ENCODE measurements around the gene RAVER2. TPM values are rescaled to one million over a fixed set of nuclear protein-coding genes. Genes with fewer than 3 reads are reported as not detected.

RAVER2 gene
- total RNA-seq, 1 donor from 2014 or later = 18.6 TPM

- Mint-ChIP-seq H3K27ac (no peak overlapping the region), H3K9me3 (no peaks in the 10 kb centered on the region), H3K27me3 (ENCODE audit: low read depth) (no peaks in the 10 kb centered on the region), H3K4me3 (no peak overlapping the region), H3K4me1 (no peaks in the 10 kb centered on the region), H3K36me3 (peaks cover 11% of the 10 kb centered on the region)
- TF ChIP-seq CTCF (IDR thresholded peaks at IDR 0.05; ENCODE audit: unreplicated experiment) = no peak
- no peak for DNase-seq (ENCODE audit: low spot score in 2 of 2, unreplicated experiment in 2 of 2)
Observed at GRCh38 chr1:64849942-64850341, 105.1 kb downstream of the RAVER2 start.

DNA sequence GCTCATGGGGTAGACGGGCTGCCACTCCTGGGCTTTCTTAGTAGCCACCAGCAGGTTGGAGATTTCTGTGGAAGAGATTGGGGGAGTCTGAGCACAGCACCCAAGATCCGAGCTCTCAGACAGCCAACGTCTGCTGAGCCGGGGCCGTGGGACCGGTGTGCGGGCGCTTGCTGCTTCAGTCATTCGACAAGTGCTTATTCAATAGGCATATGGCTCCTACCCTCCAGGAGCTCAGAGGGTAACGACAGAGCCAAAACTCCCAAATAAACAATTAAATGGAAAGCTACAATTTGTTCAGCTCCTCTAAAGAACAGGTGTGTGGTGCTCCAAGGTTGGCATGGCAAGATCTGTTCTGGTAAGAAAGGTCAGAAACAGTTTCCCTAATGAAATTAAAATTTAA, 106.0 kb downstream of the RAVER2 start:
- Mint-ChIP-seq H3K4me1 (no peaks in the 10 kb centered on the region), H3K27ac (no peak overlapping the region), H3K4me3 (no peak overlapping the region), H3K9me3 (no peaks in the 10 kb centered on the region), H3K36me3 (peaks cover 17% of the 10 kb centered on the region), H3K27me3 (ENCODE audit: low read depth) (no peaks in the 10 kb centered on the region)
- DNase-seq (ENCODE audit: low spot score in 2 of 2, unreplicated experiment in 2 of 2) = no peak
- no peak for TF ChIP-seq CTCF (IDR thresholded peaks at IDR 0.05; ENCODE audit: unreplicated experiment)

DNA sequence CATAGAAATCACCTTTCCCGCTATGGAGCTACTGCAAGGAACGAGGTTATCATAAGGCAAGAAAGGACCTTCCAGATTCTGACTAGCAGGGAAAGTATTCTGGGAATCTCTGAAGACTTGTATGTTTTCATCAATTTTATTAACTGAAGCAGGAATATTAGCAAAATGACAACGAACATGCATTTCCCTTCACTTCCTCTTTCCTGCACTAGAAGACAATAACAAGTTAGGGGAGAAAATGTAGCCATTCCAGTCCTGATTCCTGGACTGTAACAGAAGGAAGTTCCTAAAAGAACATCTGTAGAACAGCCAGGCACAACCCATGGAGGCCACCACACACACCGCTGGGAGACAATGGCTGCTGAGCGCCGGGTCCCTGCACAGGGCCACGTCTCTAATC, 106.8 kb downstream of the RAVER2 start:
- peaks cover 22% of the 10 kb centered on the region for H3K36me3 Mint-ChIP-seq
- H3K9me3 Mint-ChIP-seq = no peaks in the 10 kb centered on the region
- no peak for TF ChIP-seq CTCF (IDR thresholded peaks at IDR 0.05; ENCODE audit: unreplicated experiment)
- DNase-seq (ENCODE audit: low spot score in 2 of 2, unreplicated experiment in 2 of 2) = no peak
- no peaks in the 10 kb centered on the region for H3K4me1 Mint-ChIP-seq
- H3K27ac Mint-ChIP-seq = no peak overlapping the region
- H3K27me3 Mint-ChIP-seq (ENCODE audit: low read depth) = no peaks in the 10 kb centered on the region
- H3K4me3 Mint-ChIP-seq = no peak overlapping the region

GRCh38 chr1:64854674-64855073, 109.8 kb downstream of the RAVER2 start:
- no peak for TF ChIP-seq CTCF (IDR thresholded peaks at IDR 0.05; ENCODE audit: unreplicated experiment)
- Mint-ChIP-seq H3K4me1 (no peaks in the 10 kb centered on the region), H3K27me3 (ENCODE audit: low read depth) (no peaks in the 10 kb centered on the region), H3K4me3 (no peak overlapping the region), H3K36me3 (peaks cover 47% of the 10 kb centered on the region), H3K9me3 (no peaks in the 10 kb centered on the region), H3K27ac (no peak overlapping the region)
- DNase-seq (ENCODE audit: low spot score in 2 of 2, unreplicated experiment in 2 of 2) = no peak

GRCh38 chr1:64855557-64855956, 110.7 kb downstream of the RAVER2 start:
- Mint-ChIP-seq H3K36me3 (peaks cover 46% of the 10 kb centered on the region), H3K4me3 (no peak overlapping the region), H3K27me3 (ENCODE audit: low read depth) (no peaks in the 10 kb centered on the region), H3K27ac (no peak overlapping the region), H3K4me1 (no peaks in the 10 kb centered on the region), H3K9me3 (no peaks in the 10 kb centered on the region)
- no peak for DNase-seq (ENCODE audit: low spot score in 2 of 2, unreplicated experiment in 2 of 2)
- no peak for TF ChIP-seq CTCF (IDR thresholded peaks at IDR 0.05; ENCODE audit: unreplicated experiment)

DNA sequence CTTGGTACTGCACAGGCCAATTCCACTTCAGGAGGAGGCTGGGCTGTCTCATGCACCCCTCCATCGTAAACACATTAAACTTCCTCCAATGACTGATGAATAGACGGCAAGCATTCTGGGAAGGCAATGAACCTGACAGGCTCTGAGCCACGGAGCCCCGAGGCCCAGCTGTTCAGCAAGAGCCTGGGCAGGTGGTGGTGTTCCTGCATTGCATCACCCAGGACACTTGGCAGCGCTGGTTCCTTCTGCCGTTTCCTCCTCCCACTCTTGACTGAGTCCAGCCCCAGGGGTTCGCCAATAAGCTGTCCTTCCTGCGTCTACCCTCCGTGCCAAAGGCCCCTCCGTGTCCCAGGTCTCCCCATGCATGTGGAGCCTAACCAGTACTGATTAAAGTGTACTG, 111.7 kb downstream of the RAVER2 start:
- H3K4me1 Mint-ChIP-seq = no peaks in the 10 kb centered on the region
- H3K4me3 Mint-ChIP-seq = no peak overlapping the region
- no peaks in the 10 kb centered on the region for H3K27me3 Mint-ChIP-seq (ENCODE audit: low read depth)
- TF ChIP-seq CTCF (IDR thresholded peaks at IDR 0.05; ENCODE audit: unreplicated experiment) = no peak
- no peak overlapping the region for H3K27ac Mint-ChIP-seq
- DNase-seq (ENCODE audit: low spot score in 2 of 2, unreplicated experiment in 2 of 2) = no peak
- peaks cover 46% of the 10 kb centered on the region for H3K36me3 Mint-ChIP-seq
- H3K9me3 Mint-ChIP-seq = no peaks in the 10 kb centered on the region
